HFF-Myc (cell line): ENCODE results near the gene PRADC1.

Experiments used
- DNase-seq: peaks from one replicate; pipeline ENCODE4 v3.0.0-alpha.2; 2011; ENCODE audit warnings: low read depth; ENCODE audit errors: extremely low read depth
- H3K4me3 ChIP-seq: replicated peaks from 2 replicates; pipeline ENCODE4 v1.5.1; 2011; ENCODE audit warnings: low read depth, mild to moderate bottlenecking, control low read depth, low read length
- CTCF ChIP-seq: IDR thresholded peaks from 2 replicates; pipeline ENCODE4 v1.5.1; 2012; ENCODE audit warnings: mild to moderate bottlenecking, low read depth, low read length, control low read depth; ENCODE audit errors: missing control alignments

The PRADC1 gene

GRCh38 chr2:73237168-73237567 is 4.1 kb upstream of the PRADC1 start:
- H3K4me3 ChIP-seq = peak overlapping the region; percentile 98; the same call in 1 of the 2 replicates
- TF ChIP-seq CTCF = no peak

GRCh38 chr2:73235315-73236028 is 2.4 kb upstream of the PRADC1 start:
- peak overlapping the region; percentile 98 for H3K4me3 ChIP-seq
- TF ChIP-seq CTCF = no peak
- no peak for DNase-seq

More at GRCh38 chr2:73237168-73237567, 4.1 kb upstream of the PRADC1 start:
- no peak for DNase-seq

- no peak for TF ChIP-seq CTCF
- peak within 1 kb of the TSS; percentile 98 for H3K4me3 ChIP-seq
These were observed 1.1 kb upstream of the PRADC1 start, which contains the start of gene CCT7 for GRCh38 chr2:73233932-73234832. CCT7 (plus strand) TSS chr2:73234308; CDS start chr2:73234379, 71 bp downstream.

GRCh38 chr2:73232403-73233153 is 461 bp downstream of the PRADC1 start:
- TF ChIP-seq CTCF = no peak
- DNase-seq = no peak
- H3K4me3 ChIP-seq = peak overlapping the region; percentile 98

More at GRCh38 chr2:73233932-73234832, 1.1 kb upstream of the PRADC1 start, which contains the start of gene CCT7:
- peak; percentile 71 for DNase-seq

- H3K4me3 ChIP-seq = no peak overlapping the region
- no peak for TF ChIP-seq CTCF
- no peak for DNase-seq
These were observed 4.4 kb downstream of the PRADC1 start for GRCh38 chr2:73228631-73229030.

- TF ChIP-seq CTCF = no peak
- no peak overlapping the region for H3K4me3 ChIP-seq
- DNase-seq = no peak
These were observed 6.0 kb downstream of the PRADC1 start for GRCh38 chr2:73227086-73227485.
